ENCODE results near the gene LRP2. TPM values are rescaled to one million over a fixed set of nuclear protein-coding genes. Genes with fewer than 3 reads are reported as not detected.
"Not testable (repeated sequence)": the region's sequence is repeated elsewhere in the genome, so short reads cannot be mapped to it uniquely, and the experiment has no call there.

The LRP2 gene
- total RNA-seq, 1 experiment from 2014 or later: not detected

- Histone ChIP-seq H3K4me2 (ENCODE audit: low read depth, low read length, poor library complexity, severe bottlenecking) (no peak overlapping the region), H3K36me3 (ENCODE audit: insufficient read depth, low read length) (no peaks in the 10 kb centered on the region), H3K4me1 (ENCODE audit: low read length) (no peaks in the 10 kb centered on the region), H3K9me3 (ENCODE audit: low read length) (no peaks in the 10 kb centered on the region), H3K9ac (ENCODE audit: low read length) (no peak overlapping the region), H3K9me2 (replicated peaks; ENCODE audit: insufficient read depth, low read length) (no peaks in the 10 kb centered on the region), H2AFZ (ENCODE audit: low read length) (no peak overlapping the region), H3K79me2 (ENCODE audit: low read length) (no peaks in the 10 kb centered on the region), H3K4me3 (ENCODE audit: low read length) (no peak overlapping the region), H3K27ac (ENCODE audit: low read length) (no peak overlapping the region), H4K20me1 (ENCODE audit: insufficient read depth, low read depth, low read length) (no peaks in the 10 kb centered on the region), H3K27me3 (ENCODE audit: low read length) (no peaks in the 10 kb centered on the region)
- peak; percentile 10 for DNase-seq
Observed at GRCh38 chr2:169286624-169287231, 75.6 kb downstream of the LRP2 start.

GRCh38 chr2:169285531-169286235 is 76.7 kb downstream of the LRP2 start:
- Histone ChIP-seq H3K27ac (ENCODE audit: low read length) (no peak overlapping the region), H3K9ac (ENCODE audit: low read length) (no peak overlapping the region), H2AFZ (ENCODE audit: low read length) (no peak overlapping the region), H3K79me2 (ENCODE audit: low read length) (no peaks in the 10 kb centered on the region), H3K36me3 (ENCODE audit: insufficient read depth, low read length) (no peaks in the 10 kb centered on the region), H3K9me3 (ENCODE audit: low read length) (no peaks in the 10 kb centered on the region), H4K20me1 (ENCODE audit: insufficient read depth, low read depth, low read length) (no peaks in the 10 kb centered on the region), H3K27me3 (ENCODE audit: low read length) (no peaks in the 10 kb centered on the region), H3K4me1 (ENCODE audit: low read length) (no peaks in the 10 kb centered on the region), H3K4me2 (ENCODE audit: low read depth, low read length, poor library complexity, severe bottlenecking) (no peak overlapping the region), H3K4me3 (ENCODE audit: low read length) (no peak overlapping the region), H3K9me2 (replicated peaks; ENCODE audit: insufficient read depth, low read length) (no peaks in the 10 kb centered on the region)
- peak; percentile 22 for DNase-seq

- no peaks in the 10 kb centered on the region for H4K20me1 ChIP-seq (ENCODE audit: insufficient read depth, low read depth, low read length)
- no peaks in the 10 kb centered on the region for H3K9me3 ChIP-seq (ENCODE audit: low read length)
- DNase-seq: peak; percentile 32
- H3K79me2 ChIP-seq (ENCODE audit: low read length): no peaks in the 10 kb centered on the region
- no peak overlapping the region for H3K9ac ChIP-seq (ENCODE audit: low read length)
- no peaks in the 10 kb centered on the region for H3K9me2 ChIP-seq (replicated peaks; ENCODE audit: insufficient read depth, low read length)
- H3K4me1 ChIP-seq (ENCODE audit: low read length): no peaks in the 10 kb centered on the region
- no peak overlapping the region for H3K27ac ChIP-seq (ENCODE audit: low read length)
- H3K36me3 ChIP-seq (ENCODE audit: insufficient read depth, low read length): no peaks in the 10 kb centered on the region
- H2AFZ ChIP-seq (ENCODE audit: low read length): no peak overlapping the region
- no peak overlapping the region for H3K4me3 ChIP-seq (ENCODE audit: low read length)
- H3K27me3 ChIP-seq (ENCODE audit: low read length): no peaks in the 10 kb centered on the region
- no peak overlapping the region for H3K4me2 ChIP-seq (ENCODE audit: low read depth, low read length, poor library complexity, severe bottlenecking)
Observed at GRCh38 chr2:169280502-169280901, 81.8 kb downstream of the LRP2 start.

- DNase-seq: peak; percentile 47
- Histone ChIP-seq H2AFZ (ENCODE audit: low read length) (no peak overlapping the region), H4K20me1 (ENCODE audit: insufficient read depth, low read depth, low read length) (no peaks in the 10 kb centered on the region), H3K27me3 (ENCODE audit: low read length) (no peaks in the 10 kb centered on the region), H3K4me3 (ENCODE audit: low read length) (no peak overlapping the region), H3K27ac (ENCODE audit: low read length) (no peak overlapping the region), H3K9me2 (replicated peaks; ENCODE audit: insufficient read depth, low read length) (no peaks in the 10 kb centered on the region), H3K9ac (ENCODE audit: low read length) (no peak overlapping the region), H3K4me2 (ENCODE audit: low read depth, low read length, poor library complexity, severe bottlenecking) (no peak overlapping the region), H3K36me3 (ENCODE audit: insufficient read depth, low read length) (no peaks in the 10 kb centered on the region), H3K79me2 (ENCODE audit: low read length) (no peaks in the 10 kb centered on the region), H3K4me1 (ENCODE audit: low read length) (no peaks in the 10 kb centered on the region), H3K9me3 (ENCODE audit: low read length) (no peaks in the 10 kb centered on the region)
Observed at GRCh38 chr2:169275696-169276444, 86.5 kb downstream of the LRP2 start.

- H3K4me3 ChIP-seq (ENCODE audit: low read length): no peak overlapping the region
- H4K20me1 ChIP-seq (ENCODE audit: insufficient read depth, low read depth, low read length): no peaks in the 10 kb centered on the region
- H3K9me3 ChIP-seq (ENCODE audit: low read length): no peaks in the 10 kb centered on the region
- DNase-seq: peak; percentile 24
- no peaks in the 10 kb centered on the region for H3K36me3 ChIP-seq (ENCODE audit: insufficient read depth, low read length)
- no peaks in the 10 kb centered on the region for H3K9me2 ChIP-seq (replicated peaks; ENCODE audit: insufficient read depth, low read length)
- H3K79me2 ChIP-seq (ENCODE audit: low read length): no peaks in the 10 kb centered on the region
- no peak overlapping the region for H3K4me2 ChIP-seq (ENCODE audit: low read depth, low read length, poor library complexity, severe bottlenecking)
- no peaks in the 10 kb centered on the region for H3K27me3 ChIP-seq (ENCODE audit: low read length)
- no peaks in the 10 kb centered on the region for H3K4me1 ChIP-seq (ENCODE audit: low read length)
- no peak overlapping the region for H3K9ac ChIP-seq (ENCODE audit: low read length)
- no peak overlapping the region for H2AFZ ChIP-seq (ENCODE audit: low read length)
- no peak overlapping the region for H3K27ac ChIP-seq (ENCODE audit: low read length)
Observed at GRCh38 chr2:169272010-169272409, 90.3 kb downstream of the LRP2 start.

GRCh38 chr2:169270574-169270973 is 91.8 kb downstream of the LRP2 start:
- not testable (repeated sequence) for H3K9me3 ChIP-seq (ENCODE audit: low read length); H3K4me1 ChIP-seq (ENCODE audit: low read length); H3K79me2 ChIP-seq (ENCODE audit: low read length); H3K9me2 ChIP-seq (replicated peaks; ENCODE audit: insufficient read depth, low read length); H3K27me3 ChIP-seq (ENCODE audit: low read length); DNase-seq; H2AFZ ChIP-seq (ENCODE audit: low read length); H3K9ac ChIP-seq (ENCODE audit: low read length); H3K4me2 ChIP-seq (ENCODE audit: low read depth, low read length, poor library complexity, severe bottlenecking); H3K36me3 ChIP-seq (ENCODE audit: insufficient read depth, low read length); H3K4me3 ChIP-seq (ENCODE audit: low read length); H4K20me1 ChIP-seq (ENCODE audit: insufficient read depth, low read depth, low read length); H3K27ac ChIP-seq (ENCODE audit: low read length)

- Histone ChIP-seq H3K9me3 (ENCODE audit: low read length) (no peaks in the 10 kb centered on the region), H3K27me3 (ENCODE audit: low read length) (0 out of 2 replicates have a peak, but pooled peaks cover 2% of the 10 kb centered on the region), H3K9me2 (replicated peaks; ENCODE audit: insufficient read depth, low read length) (no peaks in the 10 kb centered on the region), H3K79me2 (ENCODE audit: low read length) (no peaks in the 10 kb centered on the region), H3K9ac (ENCODE audit: low read length) (no peak overlapping the region), H3K4me3 (ENCODE audit: low read length) (no peak overlapping the region), H3K4me2 (ENCODE audit: low read depth, low read length, poor library complexity, severe bottlenecking) (no peak overlapping the region), H4K20me1 (ENCODE audit: insufficient read depth, low read depth, low read length) (no peaks in the 10 kb centered on the region), H2AFZ (ENCODE audit: low read length) (no peak overlapping the region), H3K36me3 (ENCODE audit: insufficient read depth, low read length) (no peaks in the 10 kb centered on the region), H3K4me1 (ENCODE audit: low read length) (no peaks in the 10 kb centered on the region), H3K27ac (ENCODE audit: low read length) (no peak overlapping the region)
- DNase-seq: no peak
Observed at GRCh38 chr2:169265591-169265990, 96.7 kb downstream of the LRP2 start.

- Histone ChIP-seq H3K79me2 (ENCODE audit: low read length) (no peaks in the 10 kb centered on the region), H3K4me3 (ENCODE audit: low read length) (no peak overlapping the region), H4K20me1 (ENCODE audit: insufficient read depth, low read depth, low read length) (no peaks in the 10 kb centered on the region), H3K9ac (ENCODE audit: low read length) (no peak overlapping the region), H3K4me1 (ENCODE audit: low read length) (no peaks in the 10 kb centered on the region), H3K27ac (ENCODE audit: low read length) (no peak overlapping the region), H2AFZ (ENCODE audit: low read length) (no peak overlapping the region), H3K27me3 (ENCODE audit: low read length) (0 out of 2 replicates have a peak, but pooled peaks cover 2% of the 10 kb centered on the region), H3K9me3 (ENCODE audit: low read length) (no peaks in the 10 kb centered on the region), H3K36me3 (ENCODE audit: insufficient read depth, low read length) (no peaks in the 10 kb centered on the region), H3K9me2 (replicated peaks; ENCODE audit: insufficient read depth, low read length) (no peaks in the 10 kb centered on the region), H3K4me2 (ENCODE audit: low read depth, low read length, poor library complexity, severe bottlenecking) (no peak overlapping the region)
- DNase-seq: no peak
Observed at GRCh38 chr2:169260846-169261642, 101.3 kb downstream of the LRP2 start.
